ENCODE measurements around the gene GATAD2B.
"Not testable (repeated sequence)": the region's sequence is repeated elsewhere in the genome, so short reads cannot be mapped to it uniquely, and the experiment has no call there.

Gene GATAD2B

DNA sequence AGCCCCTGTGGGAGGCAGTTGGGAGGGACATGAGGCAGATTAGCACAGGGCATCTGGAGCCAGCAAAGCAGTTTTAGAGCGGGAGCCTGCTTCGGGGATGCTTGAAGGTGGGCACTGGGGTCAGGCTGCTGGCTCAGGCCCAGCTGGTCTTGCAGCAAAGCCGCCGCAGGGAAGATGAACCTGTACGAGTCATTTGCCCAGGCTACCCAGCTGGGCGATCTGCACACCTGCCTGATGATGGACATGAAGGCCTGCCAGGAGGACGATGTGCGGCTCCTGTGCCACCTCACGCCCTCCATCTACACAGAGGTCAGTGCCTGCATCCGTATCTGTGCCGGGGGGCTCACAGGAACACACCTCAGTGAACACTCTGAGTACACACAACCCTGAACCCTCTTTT is 155.3 kb downstream of the GATAD2B start:
- Histone ChIP-seq H3K27ac (ENCODE audit: low read length) (no peak overlapping the region), H3K36me3 (ENCODE audit: insufficient read depth, low read depth, low read length) (peaks cover 90% of the 10 kb centered on the region), H3K27me3 (ENCODE audit: insufficient read depth, low read length) (no peaks in the 10 kb centered on the region), H3K9me3 (ENCODE audit: insufficient read depth, low read depth, low read length) (no peaks in the 10 kb centered on the region), H3K9ac (ENCODE audit: low read depth, low read length) (no peak overlapping the region), H3K4me1 (ENCODE audit: insufficient read depth, low read length) (peaks cover 5% of the 10 kb centered on the region; the same call in 1 of the 2 replicates), H3K4me3 (ENCODE audit: low read length) (no peak overlapping the region)

DNA sequence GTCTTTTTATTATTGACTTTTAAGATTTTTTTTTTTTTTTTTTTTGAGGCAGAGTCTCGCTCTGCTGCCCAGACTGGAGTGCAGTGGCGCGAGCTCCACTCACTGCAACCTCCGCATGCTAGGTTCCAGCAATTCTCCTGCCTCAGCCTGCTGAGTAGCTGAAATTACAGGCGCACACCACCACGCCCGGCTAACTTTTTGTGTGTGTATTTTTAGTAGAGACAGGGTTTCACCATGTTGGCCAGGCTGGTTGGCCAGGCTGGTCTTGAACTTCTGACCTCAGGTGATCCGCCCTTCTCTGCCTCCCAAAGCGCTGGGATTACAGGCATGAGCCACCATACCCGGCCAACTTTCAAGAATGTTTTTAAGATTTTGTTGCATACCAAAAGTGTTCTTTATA is 156.1 kb downstream of the GATAD2B start:
- H3K4me1 ChIP-seq (ENCODE audit: insufficient read depth, low read length); H3K27ac ChIP-seq (ENCODE audit: low read length); H3K4me3 ChIP-seq (ENCODE audit: low read length); H3K9me3 ChIP-seq (ENCODE audit: insufficient read depth, low read depth, low read length); H3K27me3 ChIP-seq (ENCODE audit: insufficient read depth, low read length); H3K9ac ChIP-seq (ENCODE audit: low read depth, low read length): not testable (repeated sequence)
- H3K36me3 ChIP-seq (ENCODE audit: insufficient read depth, low read depth, low read length), result peaks cover 91% of the 10 kb centered on the region

DNA sequence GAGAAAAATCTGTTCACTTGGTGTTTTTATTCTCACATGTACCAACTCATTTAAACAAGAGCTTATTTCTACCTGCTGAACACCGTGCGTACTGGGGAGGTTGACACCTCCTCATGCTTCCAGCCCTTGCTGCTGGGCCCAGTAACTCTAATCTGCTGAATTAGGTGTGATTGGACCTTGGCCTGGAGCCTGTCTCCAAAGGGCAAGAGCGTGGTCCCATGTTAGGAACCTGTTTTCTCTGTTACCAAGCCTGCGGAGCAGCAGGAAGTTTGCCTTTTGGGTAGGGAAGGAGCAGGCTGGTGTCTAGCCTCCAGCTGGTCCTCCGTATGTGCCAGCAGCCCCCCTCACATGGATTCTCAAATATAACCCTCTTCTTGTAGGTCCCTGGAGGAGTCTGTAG is 158.5 kb downstream of the GATAD2B start:
- no peaks in the 10 kb centered on the region for H3K27me3 ChIP-seq (ENCODE audit: insufficient read depth, low read length)
- no peaks in the 10 kb centered on the region for H3K4me1 ChIP-seq (ENCODE audit: insufficient read depth, low read length)
- H3K9ac ChIP-seq (ENCODE audit: low read depth, low read length), result no peak overlapping the region
- no peak overlapping the region for H3K4me3 ChIP-seq (ENCODE audit: low read length)
- no peak overlapping the region for H3K27ac ChIP-seq (ENCODE audit: low read length)
- H3K36me3 ChIP-seq (ENCODE audit: insufficient read depth, low read depth, low read length), result peaks cover 95% of the 10 kb centered on the region
- H3K9me3 ChIP-seq (ENCODE audit: insufficient read depth, low read depth, low read length), result no peaks in the 10 kb centered on the region

GRCh38 chr1:153763365-153764225 is 159.2 kb downstream of the GATAD2B start:
- H3K36me3 ChIP-seq (ENCODE audit: insufficient read depth, low read depth, low read length), result peaks cover 95% of the 10 kb centered on the region
- H3K4me3 ChIP-seq (ENCODE audit: low read length), result no peak overlapping the region
- H3K4me1 ChIP-seq (ENCODE audit: insufficient read depth, low read length), result no peaks in the 10 kb centered on the region
- no peak overlapping the region for H3K27ac ChIP-seq (ENCODE audit: low read length)
- H3K27me3 ChIP-seq (ENCODE audit: insufficient read depth, low read length), result no peaks in the 10 kb centered on the region
- H3K9me3 ChIP-seq (ENCODE audit: insufficient read depth, low read depth, low read length), result no peaks in the 10 kb centered on the region
- no peak overlapping the region for H3K9ac ChIP-seq (ENCODE audit: low read depth, low read length)

DNA sequence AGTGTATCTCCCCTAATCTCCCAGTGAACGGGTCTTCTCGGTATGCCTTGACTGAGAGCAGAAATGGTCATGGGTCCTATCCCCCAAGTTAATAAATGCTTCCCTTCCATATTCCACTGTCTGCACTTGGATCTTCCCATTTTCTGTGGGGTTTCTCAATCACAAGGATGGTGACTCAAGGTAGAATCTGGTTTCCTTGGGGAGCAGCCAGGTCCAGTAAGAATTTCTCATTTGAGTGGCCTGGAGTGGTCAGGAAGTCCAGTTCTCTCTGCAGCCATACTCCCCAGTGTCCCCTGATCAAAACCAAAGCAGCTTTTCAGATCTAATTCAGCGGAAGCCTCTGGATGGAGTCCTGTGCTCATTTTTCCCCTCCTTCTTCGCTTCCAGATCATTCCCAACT is 162.3 kb downstream of the GATAD2B start:
- no peak overlapping the region for H3K9ac ChIP-seq (ENCODE audit: low read depth, low read length)

More for the DNA sequence above, 162.3 kb downstream of the GATAD2B start:
- Histone ChIP-seq H3K27ac (ENCODE audit: low read length) (no peak overlapping the region), H3K4me3 (ENCODE audit: low read length) (no peak overlapping the region), H3K27me3 (ENCODE audit: insufficient read depth, low read length) (no peaks in the 10 kb centered on the region), H3K36me3 (ENCODE audit: insufficient read depth, low read depth, low read length) (peaks cover 96% of the 10 kb centered on the region), H3K4me1 (ENCODE audit: insufficient read depth, low read length) (no peaks in the 10 kb centered on the region), H3K9me3 (ENCODE audit: insufficient read depth, low read depth, low read length) (no peaks in the 10 kb centered on the region)

All from iPS-20b (cell line).